GM18951 (cell line): ENCODE results near the gene FTO.

Experiments used
- POLR2A ChIP-seq: IDR thresholded peaks from 4 replicates; pipeline ENCODE4 v1.6.1; 2011; ENCODE audit warnings: mild to moderate bottlenecking; ENCODE audit not compliant: insufficient read length, insufficient read depth; ENCODE audit errors: extremely low read depth
- in situ Hi-C: fragments of 300-500 bp; cut with MboI; formaldehyde crosslinking; loops from one replicate; pipeline ENCODE4 v1.12.0; 2022; ENCODE audit warnings: low sequenced_read_pairs, mixed read lengths, inconsistent platforms; ENCODE audit not compliant: unreplicated experiment

The FTO gene

DNA sequence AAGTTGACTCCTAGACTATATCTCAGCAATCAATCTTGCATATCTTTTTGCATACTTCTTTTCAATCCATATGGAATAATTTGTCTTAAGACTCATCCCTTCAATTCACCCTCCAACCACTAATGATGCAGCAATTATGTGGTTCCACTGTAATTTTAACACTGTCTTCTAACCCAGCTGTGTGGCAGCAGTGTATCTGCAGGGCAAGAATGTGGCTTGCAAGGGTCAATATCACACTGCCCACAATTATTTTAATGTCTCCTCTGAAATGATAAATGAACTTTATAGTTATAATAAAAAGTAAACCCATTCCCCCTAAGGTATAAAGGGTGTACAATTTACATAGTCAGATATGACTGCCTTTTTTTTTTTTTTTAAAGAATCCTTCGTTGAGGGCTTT, 48.6 kb downstream of the FTO start:
- in situ Hi-C loops: no loop called here
- no peak for TF ChIP-seq POLR2A

DNA sequence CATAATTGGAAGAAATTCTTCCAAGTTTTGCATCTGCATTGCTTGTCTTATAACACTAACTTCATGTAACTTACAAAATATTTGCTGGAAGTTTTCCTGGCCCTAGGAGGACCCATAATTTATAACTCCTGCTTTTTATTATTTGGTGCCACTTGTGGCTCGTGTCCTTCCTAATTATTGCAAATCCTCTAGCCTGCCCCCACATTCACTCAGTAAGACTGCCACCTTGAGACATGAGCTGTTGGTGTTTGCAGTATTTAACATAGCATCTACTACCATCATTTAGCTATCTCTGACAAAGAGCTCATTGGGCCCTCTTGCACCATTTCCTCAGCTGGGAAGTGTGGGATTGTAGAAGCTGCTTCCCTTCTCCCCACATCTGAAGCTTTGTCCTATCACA, 49.5 kb downstream of the FTO start:
- in situ Hi-C loops: no loop called here
- TF ChIP-seq POLR2A: no peak

DNA sequence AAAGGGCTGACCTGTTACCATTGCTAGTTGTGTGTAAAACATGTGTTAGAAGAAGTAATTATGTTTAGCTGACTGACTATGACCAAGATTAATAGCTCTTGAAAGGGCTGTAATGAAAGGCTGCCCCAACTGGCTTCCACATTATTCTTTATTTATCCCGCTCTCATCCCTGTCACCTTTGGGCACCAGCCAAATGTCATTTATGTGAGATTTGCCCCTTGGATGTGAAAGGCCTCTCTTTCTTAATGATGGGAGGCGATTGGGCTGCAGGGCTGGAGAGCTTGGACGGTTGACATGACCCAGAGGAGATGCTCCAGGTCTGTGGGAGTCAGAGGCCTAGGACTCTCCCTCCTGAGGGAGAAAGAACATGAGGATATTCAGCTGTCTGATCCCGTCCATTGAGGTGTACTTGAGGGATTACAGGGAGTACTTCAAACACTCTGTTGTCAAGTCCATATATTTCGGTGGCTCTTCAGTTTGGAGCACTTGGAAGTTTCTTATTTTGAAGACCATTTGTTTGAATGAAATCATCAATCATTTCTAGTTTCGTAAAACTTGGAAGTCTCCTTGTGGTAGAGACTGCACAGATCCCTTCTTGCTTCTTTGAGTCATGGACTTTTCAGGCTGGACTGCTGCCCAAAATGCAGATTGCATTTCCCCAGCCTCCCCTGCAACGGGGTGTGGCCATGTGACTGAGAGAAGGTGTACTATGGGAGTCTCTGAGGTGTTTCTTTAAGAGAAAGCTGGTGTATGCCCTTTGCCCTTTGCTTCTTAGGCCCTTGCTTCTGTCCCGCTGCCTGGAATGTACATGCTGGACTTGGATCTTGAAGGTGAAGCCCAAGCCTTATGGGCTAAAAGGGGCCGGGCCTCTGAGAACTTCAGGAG, 51.3 kb downstream of the FTO start:
- TF ChIP-seq POLR2A: no peak
- in situ Hi-C loops: no loop called here

DNA sequence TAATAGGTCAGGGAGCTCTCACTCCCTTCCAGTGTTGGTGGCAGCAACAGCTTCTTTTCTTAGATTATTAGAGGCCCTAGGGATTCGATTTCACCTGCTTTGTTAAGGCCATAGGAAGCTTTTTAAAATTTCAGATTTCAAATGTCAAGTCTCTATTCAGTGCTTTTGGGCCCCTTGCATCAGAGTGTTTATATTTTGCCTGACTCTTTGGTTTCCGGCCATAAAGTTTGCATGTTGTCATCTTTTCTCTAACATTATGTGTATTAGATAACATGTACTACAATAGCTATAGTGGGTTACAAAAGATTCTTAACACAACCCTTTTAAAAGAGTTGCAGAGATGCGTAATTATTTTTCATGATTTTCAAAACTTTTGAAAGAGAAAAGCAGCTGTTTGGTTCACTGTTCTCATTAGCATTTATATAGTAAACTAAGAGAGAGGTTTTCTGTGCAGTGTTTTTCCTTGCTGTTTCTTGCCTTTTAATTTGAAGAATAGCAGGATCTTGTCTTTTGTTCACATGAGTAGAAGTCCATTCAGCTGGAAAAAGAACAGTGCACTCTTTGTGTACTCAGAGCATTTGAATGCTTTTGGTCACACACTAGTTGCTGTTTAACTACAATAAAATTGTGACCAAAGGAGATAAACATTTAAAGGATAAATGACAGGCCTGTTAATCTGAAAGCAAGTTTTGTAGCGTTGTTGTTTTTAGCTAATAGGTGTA, 52.5 kb downstream of the FTO start:
- TF ChIP-seq POLR2A: no peak
- in situ Hi-C loops: no loop called here

DNA sequence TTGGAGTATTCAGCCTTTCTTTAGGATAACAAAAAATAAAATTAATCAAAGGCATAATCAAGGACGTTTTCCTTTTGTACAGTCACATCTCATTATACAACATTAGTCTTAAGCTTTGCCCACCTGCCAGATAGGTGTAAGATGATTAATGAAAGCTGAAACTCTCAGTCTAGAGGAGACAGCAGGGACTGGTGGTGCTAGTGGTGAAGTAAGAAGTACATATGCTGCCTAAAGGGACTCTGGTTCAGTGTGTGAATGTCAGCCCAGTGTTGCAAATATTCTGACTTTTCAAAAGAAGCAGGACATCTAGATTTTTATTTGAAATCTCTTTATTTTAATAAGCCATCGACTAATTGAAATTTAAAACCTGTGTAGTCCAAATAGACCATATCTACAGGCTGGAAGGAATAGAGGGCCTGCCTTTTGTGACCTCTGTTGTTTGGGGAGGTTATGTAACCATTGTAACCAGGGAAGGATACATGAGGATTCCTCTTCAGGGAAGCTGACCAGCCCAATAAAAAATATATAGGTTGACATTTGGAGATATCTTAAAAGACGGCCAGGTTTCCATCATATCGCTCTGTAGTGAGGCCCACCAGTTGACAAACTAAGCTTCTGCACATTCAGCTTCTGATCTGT, 54.1 kb downstream of the FTO start:
- no peak for TF ChIP-seq POLR2A
- in situ Hi-C loops: no loop called here

DNA sequence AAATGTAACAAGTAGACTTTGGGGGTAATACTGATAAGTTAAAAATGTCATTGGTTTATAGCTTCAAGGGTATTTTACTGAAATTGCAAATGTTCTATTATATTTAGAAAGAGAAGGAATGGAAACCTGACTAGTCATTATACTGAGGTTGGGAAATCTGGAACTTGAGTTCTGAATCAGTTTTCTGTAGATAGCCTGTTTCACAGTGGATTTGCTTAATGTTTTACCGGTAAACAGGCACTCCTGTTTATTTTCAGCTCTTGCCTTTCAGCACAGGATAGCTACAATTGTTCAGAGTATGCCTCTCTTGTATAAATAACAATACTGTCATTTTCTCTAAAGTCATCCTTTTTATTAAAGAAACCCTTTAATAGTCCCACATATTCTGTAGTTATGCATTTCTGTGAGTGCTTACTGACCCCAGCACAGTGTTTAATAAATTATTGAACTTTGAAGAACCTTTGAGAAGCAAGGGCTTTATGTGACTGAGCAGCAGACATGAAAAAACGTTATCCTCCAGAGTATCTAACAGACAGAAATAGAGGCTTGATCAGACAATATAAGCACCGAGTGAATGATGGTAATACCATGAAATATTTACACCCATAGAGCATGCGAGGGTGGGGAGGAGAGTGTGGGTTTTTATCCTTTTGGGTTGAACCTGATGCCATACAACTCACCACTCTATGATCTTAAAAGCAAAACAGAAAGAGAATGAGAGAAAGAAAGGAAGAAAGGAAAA, 58.2 kb downstream of the FTO start:
- in situ Hi-C loops: no loop called here
- TF ChIP-seq POLR2A: no peak

DNA sequence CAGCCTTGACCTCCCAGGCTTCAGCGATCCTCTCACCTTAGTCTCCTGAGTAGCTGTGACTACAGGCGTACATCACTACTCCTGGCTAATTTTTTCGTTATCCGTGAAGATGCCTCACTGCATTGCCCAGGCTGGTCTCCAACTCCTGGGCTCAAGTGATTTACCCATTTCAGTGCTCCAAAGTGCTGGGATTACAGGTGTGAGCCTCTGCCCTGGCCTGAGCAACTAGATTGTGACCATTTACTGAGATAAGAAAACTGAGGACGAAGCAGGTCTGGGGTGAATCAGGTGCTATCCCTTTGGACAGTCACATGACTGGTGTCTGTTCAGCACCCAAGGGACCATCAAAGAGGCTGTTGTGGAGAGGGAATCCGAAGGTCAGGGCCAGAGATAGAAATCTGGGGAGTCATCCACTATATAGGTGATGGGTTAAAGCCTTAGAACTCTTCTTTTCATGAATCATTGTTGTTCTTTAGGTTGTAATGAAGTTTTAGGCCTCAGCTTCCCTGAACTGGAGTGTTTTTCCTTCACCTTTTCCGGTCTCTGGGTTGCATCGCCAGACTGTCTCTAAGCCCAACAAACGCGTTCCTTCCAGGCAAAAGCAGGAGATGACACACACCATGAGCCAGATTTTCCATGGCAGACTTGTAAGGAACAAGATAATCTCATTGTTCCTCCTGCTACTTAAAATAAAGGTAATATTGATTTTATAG, 62.5 kb downstream of the FTO start:
- in situ Hi-C loops: no loop called here
- TF ChIP-seq POLR2A: no peak

DNA sequence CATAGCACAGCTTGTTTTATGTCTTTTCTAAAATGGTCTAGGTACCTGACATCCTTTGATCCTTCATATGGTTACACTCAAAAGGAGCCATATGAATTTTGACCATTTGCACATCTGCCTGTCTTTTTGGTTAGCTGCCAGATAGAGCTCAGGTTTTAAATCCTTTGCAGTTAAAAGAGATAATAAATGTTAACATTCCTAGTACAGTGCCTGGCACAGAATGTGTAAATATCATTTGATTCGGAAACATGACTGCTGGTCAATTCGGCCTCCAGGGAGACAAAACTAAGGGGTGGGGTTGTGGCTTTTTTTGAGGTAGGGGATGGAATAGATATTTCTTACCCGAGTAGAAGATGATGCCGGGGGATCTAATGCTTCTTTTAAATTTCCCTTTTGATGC, 64.2 kb downstream of the FTO start:
- in situ Hi-C loops: no loop called here
- no peak for TF ChIP-seq POLR2A

DNA sequence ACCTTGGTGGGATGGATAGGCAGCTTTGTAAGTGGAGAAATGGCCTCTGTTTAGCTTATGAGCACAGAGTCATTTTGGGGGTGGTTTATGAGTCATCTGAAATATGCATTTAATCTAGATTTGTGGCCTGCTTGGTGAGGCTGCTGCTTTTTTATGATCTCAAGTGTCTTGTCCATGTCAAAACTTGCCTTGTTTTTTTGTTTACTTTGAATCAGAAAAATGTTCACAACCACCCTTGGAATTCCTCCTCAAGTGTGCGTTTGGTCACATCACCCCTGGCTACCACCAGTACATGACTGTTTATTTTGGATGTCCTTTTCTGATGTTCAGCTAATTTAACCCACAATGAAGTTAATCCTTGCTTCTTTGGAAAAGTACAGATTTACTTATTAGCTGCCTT, 64.6 kb downstream of the FTO start:
- in situ Hi-C loops: no loop called here
- no peak for TF ChIP-seq POLR2A

DNA sequence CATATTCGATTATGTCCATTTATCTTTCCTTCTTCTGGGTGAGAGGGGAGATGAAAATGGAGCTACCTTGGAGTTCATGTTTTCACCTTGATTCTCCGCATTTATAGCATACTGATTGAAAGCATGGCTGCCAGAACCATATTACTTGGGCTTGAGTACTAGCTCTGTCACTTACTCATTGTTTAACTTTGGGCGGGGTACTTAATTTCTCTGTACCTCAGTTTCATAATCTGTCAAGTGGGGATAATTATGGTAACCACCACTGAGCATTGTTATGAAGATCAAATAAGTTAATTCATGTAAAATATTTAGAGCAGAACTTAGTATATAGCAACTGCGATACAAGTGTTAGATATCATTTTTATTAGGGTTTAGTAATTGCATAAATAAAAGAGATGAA, 65.2 kb downstream of the FTO start:
- TF ChIP-seq POLR2A: no peak
- in situ Hi-C loops: no loop called here

DNA sequence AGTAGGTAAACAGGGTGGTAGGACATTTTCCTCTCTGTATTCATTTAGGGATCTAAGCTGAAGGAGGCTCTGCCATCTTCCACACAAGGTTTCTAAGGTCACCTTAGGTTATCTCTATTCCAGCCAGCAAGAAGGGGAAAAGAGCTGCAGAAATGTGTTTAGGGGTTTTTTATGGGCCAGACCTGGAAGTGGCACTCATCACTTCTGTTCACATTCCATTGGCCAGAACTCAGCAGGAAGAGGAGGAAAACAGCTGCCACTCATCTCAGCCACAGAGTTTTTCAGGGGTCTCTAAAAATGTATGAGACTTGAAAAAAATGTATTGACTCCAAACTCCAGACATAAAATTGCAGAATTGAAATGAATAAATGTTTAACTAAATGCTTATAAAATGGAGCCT, 65.8 kb downstream of the FTO start:
- no peak for TF ChIP-seq POLR2A
- in situ Hi-C loops: no loop called here

DNA sequence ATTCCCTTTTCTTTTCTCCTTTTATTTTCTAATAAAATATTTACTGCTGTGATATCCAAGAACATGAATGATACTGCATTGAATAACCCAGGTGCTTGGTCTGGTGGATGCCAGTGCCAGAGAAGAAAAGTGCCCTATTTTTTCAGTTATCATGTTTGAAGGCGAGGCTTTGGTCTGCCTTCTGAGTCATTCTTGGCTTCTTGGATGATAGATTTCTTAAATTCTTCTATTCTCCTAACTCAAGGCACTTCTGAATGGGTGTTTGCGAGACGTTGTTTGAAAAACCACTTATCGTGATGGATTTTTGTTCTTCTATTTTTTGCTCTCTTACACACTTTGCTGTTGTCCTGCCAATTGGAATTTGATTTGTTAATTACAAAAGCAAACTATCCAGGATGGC, 66.7 kb downstream of the FTO start:
- no peak for TF ChIP-seq POLR2A
- in situ Hi-C loops: no loop called here
